ENCODE measurements around the gene ETS1. TPM values are rescaled to one million over a fixed set of nuclear protein-coding genes. Genes with fewer than 3 reads are reported as not detected.

ETS1 gene
- total RNA-seq, 6 experiments from 2014 or later, result 14.2 to 37.2 (median 23.3) TPM

DNA sequence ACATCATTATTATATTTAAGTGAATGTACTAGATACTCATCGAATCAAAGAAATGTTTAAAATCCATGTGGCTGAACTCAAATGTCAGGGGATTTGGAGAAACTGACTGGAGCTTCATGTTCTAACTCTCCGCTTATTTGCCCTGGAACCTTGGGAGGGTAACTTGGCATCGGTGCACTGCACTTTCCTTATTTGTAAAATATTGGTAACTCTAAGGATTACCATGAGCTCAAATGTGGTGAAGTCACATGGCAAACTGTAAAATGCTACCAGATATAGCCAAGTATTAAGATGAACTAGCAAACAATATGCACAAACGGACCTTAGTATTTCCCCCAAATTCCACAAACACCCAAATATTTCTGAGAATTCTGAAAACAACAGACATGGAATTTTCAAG is 75.6 kb downstream of the ETS1 start:
- Histone ChIP-seq H3K27ac (no peak overlapping the region), H3K4me1 (peaks cover 0 to 5% (median 2%) of the 10 kb centered on the region in 4 donors), H3K4me3 (no peak overlapping the region), H3K9me3 (no peaks in the 10 kb centered on the region), H3K36me3 (no peaks in the 10 kb centered on the region), H3K27me3 (no peaks in the 10 kb centered on the region)
- DNase-seq, result no peak
- WGBS (ENCODE audit: insufficient coverage, low coverage, low lambda C conversion rate, missing lambda C conversion rate), result 64% methylated on average over 4 of the region's 4 CpGs
- no peak for TF ChIP-seq CTCF (IDR thresholded peaks at IDR 0.05)
- no peak for TF ChIP-seq POLR2A (IDR thresholded peaks at IDR 0.05)
- ATAC-seq, result no peak
- intact Hi-C loops (cut with DNase I), result no loop called here

DNA sequence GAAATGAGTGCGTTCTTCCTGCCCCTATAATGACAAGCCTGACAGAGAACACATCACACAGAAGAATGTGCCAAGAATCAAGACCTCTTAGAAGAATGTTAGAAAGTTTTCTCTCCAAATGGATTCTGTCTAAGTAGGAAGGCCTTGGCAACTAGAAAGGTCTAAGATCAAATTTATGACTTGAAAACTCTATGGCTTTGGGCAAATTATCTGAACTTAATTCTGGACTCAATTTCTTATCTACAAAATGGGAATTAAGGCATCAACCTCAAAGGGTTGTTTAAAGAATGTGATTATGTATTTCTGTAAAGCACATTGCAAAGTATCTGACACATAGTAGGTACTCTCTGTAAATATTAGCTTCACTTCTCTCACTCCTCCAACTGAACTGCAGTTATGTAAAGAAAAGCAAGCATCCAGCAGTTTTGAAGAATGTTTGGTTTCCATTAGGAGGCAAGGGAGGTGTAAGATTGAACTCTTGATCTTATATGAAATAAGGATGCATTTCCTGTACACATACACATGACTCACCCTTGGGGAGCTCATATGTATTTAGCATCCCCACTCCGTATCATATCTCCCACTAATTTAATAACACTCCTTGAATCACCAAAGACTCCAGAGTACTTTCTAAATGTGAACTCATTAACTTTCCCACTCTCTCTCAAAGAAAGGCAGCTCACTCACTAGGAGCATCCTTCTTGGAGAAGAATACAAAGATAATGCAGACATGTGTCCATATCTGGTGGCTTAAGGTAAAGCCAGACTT is 77.6 kb downstream of the ETS1 start:
- TF ChIP-seq CTCF (IDR thresholded peaks at IDR 0.05) (no peak), POLR2A (IDR thresholded peaks at IDR 0.05) (no peak)

GRCh38 chr11:128508770-128509510 is 78.4 kb downstream of the ETS1 start:
- DNase-seq, result no peak
- Histone ChIP-seq H3K36me3 (no peaks in the 10 kb centered on the region), H3K27ac (peak overlapping the region in 2 of 3 donors; percentile 2 to 66), H3K27me3 (no peaks in the 10 kb centered on the region), H3K4me1 (peaks cover 0 to 4% (median 0%) of the 10 kb centered on the region in 4 donors), H3K9me3 (no peaks in the 10 kb centered on the region), H3K4me3 (no peak overlapping the region)
- peak in 1 of 4 donors; percentile 51 for ATAC-seq
- 48% methylated on average over 6 of the region's 8 CpGs for WGBS (ENCODE audit: insufficient coverage, low coverage, low lambda C conversion rate, missing lambda C conversion rate)
- intact Hi-C loops (cut with DNase I), result no loop called here
- TF ChIP-seq POLR2A (IDR thresholded peaks at IDR 0.05), result no peak

More for the DNA sequence above, 77.6 kb downstream of the ETS1 start:
- DNase-seq (no peak), ATAC-seq (no peak)
- peaks cover 0 to 4% (median 2%) of the 10 kb centered on the region in 4 donors for H3K4me1 ChIP-seq
- H3K4me3 ChIP-seq, result no peak overlapping the region
- no peaks in the 10 kb centered on the region for H3K9me3 ChIP-seq
- no peaks in the 10 kb centered on the region for H3K27me3 ChIP-seq
- WGBS (ENCODE audit: insufficient coverage, low coverage, low lambda C conversion rate, missing lambda C conversion rate), result 49% methylated on average over 2 of the region's 2 CpGs
- H3K27ac ChIP-seq, result peak overlapping the region in 1 of 3 donors; percentile 4
- intact Hi-C loops (cut with DNase I), result no loop called here
- H3K36me3 ChIP-seq, result no peaks in the 10 kb centered on the region

DNA sequence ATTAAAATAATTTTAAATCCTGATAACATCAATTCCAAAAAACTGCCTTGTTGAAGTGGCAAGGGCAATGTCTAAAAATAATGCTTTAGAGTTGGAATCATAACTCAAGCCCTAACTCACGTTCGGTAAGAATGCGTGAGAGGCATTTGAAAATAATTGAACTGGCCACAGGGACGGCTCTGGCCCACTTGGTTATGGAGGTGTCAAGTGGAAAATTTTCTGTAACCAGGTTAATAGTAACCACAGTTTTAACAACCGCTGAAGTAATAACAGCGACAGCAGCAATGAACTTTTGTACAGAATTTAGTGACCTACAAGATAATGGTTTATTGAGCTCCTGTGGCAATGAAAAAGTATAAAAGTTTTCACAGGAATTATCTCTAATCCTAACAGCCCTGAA is 79.4 kb downstream of the ETS1 start:
- peaks cover 0 to 4% (median 0%) of the 10 kb centered on the region in 4 donors for H3K4me1 ChIP-seq
- WGBS (ENCODE audit: insufficient coverage, low coverage, low lambda C conversion rate, missing lambda C conversion rate), result 62% methylated on average over 6 of the region's 6 CpGs
- H3K9me3 ChIP-seq, result no peaks in the 10 kb centered on the region
- no peak for TF ChIP-seq POLR2A (IDR thresholded peaks at IDR 0.05)
- TF ChIP-seq CTCF (IDR thresholded peaks at IDR 0.05), result no peak
- H3K36me3 ChIP-seq, result no peaks in the 10 kb centered on the region
- no peaks in the 10 kb centered on the region for H3K27me3 ChIP-seq
- H3K4me3 ChIP-seq, result no peak overlapping the region
- peak overlapping the region in 2 of 3 donors; percentile 52 to 66 for H3K27ac ChIP-seq
- ATAC-seq (no peak), DNase-seq (no peak)
- intact Hi-C loops (cut with DNase I), result no loop called here
